ENCODE results near the gene KCNQ5. TPM values are rescaled to one million over a fixed set of nuclear protein-coding genes. Genes with fewer than 3 reads are reported as not detected.

KCNQ5 gene
- total and polyA plus RNA-seq, 2 of the 8 experiments (the other 6 are each of a cell fraction or from before 2014, with no cell fraction given), result 0.83 to 1.2 TPM

DNA sequence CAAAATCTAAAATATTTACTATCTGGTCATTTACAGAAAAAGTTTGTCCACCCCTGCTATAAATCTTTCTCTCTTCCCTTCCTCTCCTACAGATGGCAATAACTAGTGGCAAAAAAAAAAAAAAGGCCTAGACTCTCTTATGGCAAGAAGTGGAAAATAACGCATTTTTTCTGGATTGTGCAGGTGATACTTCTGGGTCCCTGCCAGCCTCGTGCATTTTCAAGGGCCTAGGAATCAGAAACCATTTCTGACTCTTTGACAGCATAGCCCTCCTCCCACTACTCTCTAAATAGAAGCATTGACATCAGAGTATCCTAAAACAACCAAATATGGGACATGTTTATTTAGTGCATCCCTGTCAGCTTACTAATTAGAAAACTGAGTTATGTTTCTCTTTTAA lies 352.4 kb downstream of the KCNQ5 start (continued):
- TF ChIP-seq, protein P1, sequence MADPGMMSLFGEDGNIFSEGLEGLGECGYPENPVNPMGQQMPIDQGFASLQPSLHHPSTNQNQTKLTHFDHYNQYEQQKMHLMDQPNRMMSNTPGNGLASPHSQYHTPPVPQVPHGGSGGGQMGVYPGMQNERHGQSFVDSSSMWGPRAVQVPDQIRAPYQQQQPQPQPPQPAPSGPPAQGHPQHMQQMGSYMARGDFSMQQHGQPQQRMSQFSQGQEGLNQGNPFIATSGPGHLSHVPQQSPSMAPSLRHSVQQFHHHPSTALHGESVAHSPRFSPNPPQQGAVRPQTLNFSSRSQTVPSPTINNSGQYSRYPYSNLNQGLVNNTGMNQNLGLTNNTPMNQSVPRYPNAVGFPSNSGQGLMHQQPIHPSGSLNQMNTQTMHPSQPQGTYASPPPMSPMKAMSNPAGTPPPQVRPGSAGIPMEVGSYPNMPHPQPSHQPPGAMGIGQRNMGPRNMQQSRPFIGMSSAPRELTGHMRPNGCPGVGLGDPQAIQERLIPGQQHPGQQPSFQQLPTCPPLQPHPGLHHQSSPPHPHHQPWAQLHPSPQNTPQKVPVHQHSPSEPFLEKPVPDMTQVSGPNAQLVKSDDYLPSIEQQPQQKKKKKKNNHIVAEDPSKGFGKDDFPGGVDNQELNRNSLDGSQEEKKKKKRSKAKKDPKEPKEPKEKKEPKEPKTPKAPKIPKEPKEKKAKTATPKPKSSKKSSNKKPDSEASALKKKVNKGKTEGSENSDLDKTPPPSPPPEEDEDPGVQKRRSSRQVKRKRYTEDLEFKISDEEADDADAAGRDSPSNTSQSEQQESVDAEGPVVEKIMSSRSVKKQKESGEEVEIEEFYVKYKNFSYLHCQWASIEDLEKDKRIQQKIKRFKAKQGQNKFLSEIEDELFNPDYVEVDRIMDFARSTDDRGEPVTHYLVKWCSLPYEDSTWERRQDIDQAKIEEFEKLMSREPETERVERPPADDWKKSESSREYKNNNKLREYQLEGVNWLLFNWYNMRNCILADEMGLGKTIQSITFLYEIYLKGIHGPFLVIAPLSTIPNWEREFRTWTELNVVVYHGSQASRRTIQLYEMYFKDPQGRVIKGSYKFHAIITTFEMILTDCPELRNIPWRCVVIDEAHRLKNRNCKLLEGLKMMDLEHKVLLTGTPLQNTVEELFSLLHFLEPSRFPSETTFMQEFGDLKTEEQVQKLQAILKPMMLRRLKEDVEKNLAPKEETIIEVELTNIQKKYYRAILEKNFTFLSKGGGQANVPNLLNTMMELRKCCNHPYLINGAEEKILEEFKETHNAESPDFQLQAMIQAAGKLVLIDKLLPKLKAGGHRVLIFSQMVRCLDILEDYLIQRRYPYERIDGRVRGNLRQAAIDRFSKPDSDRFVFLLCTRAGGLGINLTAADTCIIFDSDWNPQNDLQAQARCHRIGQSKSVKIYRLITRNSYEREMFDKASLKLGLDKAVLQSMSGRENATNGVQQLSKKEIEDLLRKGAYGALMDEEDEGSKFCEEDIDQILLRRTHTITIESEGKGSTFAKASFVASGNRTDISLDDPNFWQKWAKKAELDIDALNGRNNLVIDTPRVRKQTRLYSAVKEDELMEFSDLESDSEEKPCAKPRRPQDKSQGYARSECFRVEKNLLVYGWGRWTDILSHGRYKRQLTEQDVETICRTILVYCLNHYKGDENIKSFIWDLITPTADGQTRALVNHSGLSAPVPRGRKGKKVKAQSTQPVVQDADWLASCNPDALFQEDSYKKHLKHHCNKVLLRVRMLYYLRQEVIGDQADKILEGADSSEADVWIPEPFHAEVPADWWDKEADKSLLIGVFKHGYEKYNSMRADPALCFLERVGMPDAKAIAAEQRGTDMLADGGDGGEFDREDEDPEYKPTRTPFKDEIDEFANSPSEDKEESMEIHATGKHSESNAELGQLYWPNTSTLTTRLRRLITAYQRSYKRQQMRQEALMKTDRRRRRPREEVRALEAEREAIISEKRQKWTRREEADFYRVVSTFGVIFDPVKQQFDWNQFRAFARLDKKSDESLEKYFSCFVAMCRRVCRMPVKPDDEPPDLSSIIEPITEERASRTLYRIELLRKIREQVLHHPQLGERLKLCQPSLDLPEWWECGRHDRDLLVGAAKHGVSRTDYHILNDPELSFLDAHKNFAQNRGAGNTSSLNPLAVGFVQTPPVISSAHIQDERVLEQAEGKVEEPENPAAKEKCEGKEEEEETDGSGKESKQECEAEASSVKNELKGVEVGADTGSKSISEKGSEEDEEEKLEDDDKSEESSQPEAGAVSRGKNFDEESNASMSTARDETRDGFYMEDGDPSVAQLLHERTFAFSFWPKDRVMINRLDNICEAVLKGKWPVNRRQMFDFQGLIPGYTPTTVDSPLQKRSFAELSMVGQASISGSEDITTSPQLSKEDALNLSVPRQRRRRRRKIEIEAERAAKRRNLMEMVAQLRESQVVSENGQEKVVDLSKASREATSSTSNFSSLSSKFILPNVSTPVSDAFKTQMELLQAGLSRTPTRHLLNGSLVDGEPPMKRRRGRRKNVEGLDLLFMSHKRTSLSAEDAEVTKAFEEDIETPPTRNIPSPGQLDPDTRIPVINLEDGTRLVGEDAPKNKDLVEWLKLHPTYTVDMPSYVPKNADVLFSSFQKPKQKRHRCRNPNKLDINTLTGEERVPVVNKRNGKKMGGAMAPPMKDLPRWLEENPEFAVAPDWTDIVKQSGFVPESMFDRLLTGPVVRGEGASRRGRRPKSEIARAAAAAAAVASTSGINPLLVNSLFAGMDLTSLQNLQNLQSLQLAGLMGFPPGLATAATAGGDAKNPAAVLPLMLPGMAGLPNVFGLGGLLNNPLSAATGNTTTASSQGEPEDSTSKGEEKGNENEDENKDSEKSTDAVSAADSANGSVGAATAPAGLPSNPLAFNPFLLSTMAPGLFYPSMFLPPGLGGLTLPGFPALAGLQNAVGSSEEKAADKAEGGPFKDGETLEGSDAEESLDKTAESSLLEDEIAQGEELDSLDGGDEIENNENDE (IDR thresholded peaks at IDR 0.05; ENCODE audit: insufficient replicate concordance, low read length), result no peak
- TF ChIP-seq JUN (IDR thresholded peaks at IDR 0.05; ENCODE audit: low read depth, low read length) (no peak), GTF2F1 (IDR thresholded peaks at IDR 0.05; ENCODE audit: borderline replicate concordance, low read depth, low read length) (no peak), RXRA (IDR thresholded peaks at IDR 0.05; ENCODE audit: insufficient read depth, low read depth, low read length) (no peak), HDAC2 (IDR thresholded peaks at IDR 0.05; ENCODE audit: borderline replicate concordance in 1 of 2, low read depth in 2 of 2, low read length in 2 of 2) (no peak), BRCA1 (IDR thresholded peaks at IDR 0.05; ENCODE audit: low read depth, low read length) (no peak), SUZ12 (IDR thresholded peaks at IDR 0.05; ENCODE audit: low read length) (no peak)

All from H1 (cell line).